Cardiac muscle cell (in vitro differentiated cells and primary cell): ENCODE results near the gene KRTAP5-11. TPM values are rescaled to one million over a fixed set of nuclear protein-coding genes. Genes with fewer than 3 reads are reported as not detected.
A peak's percentile ranks its signal among the peaks of the same experiment; 100 is the strongest.
"Not testable (repeated sequence)": the region's sequence is repeated elsewhere in the genome, so short reads cannot be mapped to it uniquely, and the experiment has no call there.

Source experiments
- DNase-seq, 2 donors: peaks; one replicate each; pipeline versions ENCODE4 v3.0.0 to v3.0.0-alpha.2; 2010 to 2017; ENCODE audit warnings: low read depth in 1 of 2, low spot score in 1 of 2
- H3K27ac ChIP-seq: fragments of 200-600 bp; sonication (generic); 2 replicates; pipeline ENCODE4 v1.5.1; 2016
- H3K27me3 ChIP-seq: fragments of 200-600 bp; sonication (generic); 2 replicates; pipeline ENCODE4 v1.6.0; 2016; ENCODE audit warnings: control low read depth
- H3K36me3 ChIP-seq: fragments of 200-600 bp; sonication (generic); 2 replicates; pipeline ENCODE4 v1.5.1; 2016; ENCODE audit warnings: control low read depth
- H3K4me1 ChIP-seq: fragments of 200-600 bp; sonication (generic); 2 replicates; pipeline ENCODE4 v1.8.1; 2017; ENCODE audit warnings: low read depth, mild to moderate bottlenecking, mixed run types
- H3K4me3 ChIP-seq: fragments of 200-600 bp; sonication (generic); 2 replicates; pipeline ENCODE4 v1.5.1; 2016; ENCODE audit warnings: mild to moderate bottlenecking
- H3K9me3 ChIP-seq: fragments of 200-600 bp; sonication (generic); 2 replicates; pipeline ENCODE4 v1.5.1; 2017; ENCODE audit warnings: low read depth, mild to moderate bottlenecking, control low read depth
- CTCF ChIP-seq: IDR thresholded peaks from 2 replicates; pipeline ENCODE4 v1.5.1; 2012; ENCODE audit warnings: low read depth, mild to moderate bottlenecking, low read length
- polyA plus RNA-seq: library from polyadenylated mRNA; unstranded; fragments of >200 nt; fragmentation: Nextera tagmentation; extraction: Ambion mirVana; gene quantifications from 2 replicates; pipeline ENCODE4 v1.2.1, GENCODE V29; 2016
- total RNA-seq: library from RNA; depleted of rRNA; stranded (reverse); fragments of >200 nt; gene quantifications from 2 replicates; pipeline ENCODE4 v1.2.3, GENCODE V29; 2016

KRTAP5-11 gene
- total and polyA plus RNA-seq, 2 experiments from 2014 or later: not detected

GRCh38 chr11:71606853-71607519, 24.3 kb upstream of the KRTAP5-11 start:
- DNase-seq, H3K4me1 ChIP-seq, H3K9me3 ChIP-seq, H3K36me3 ChIP-seq, H3K27ac ChIP-seq: not testable (repeated sequence)
- Histone ChIP-seq H3K4me3 (peak overlapping the region; percentile 9), H3K27me3 (peaks cover 42% of the 10 kb centered on the region)

GRCh38 chr11:71604798-71605488, 22.3 kb upstream of the KRTAP5-11 start:
- not testable (repeated sequence) for DNase-seq, H3K4me3 ChIP-seq, H3K9me3 ChIP-seq, H3K36me3 ChIP-seq, H3K4me1 ChIP-seq, H3K27ac ChIP-seq
- peaks cover 39% of the 10 kb centered on the region for H3K27me3 ChIP-seq
- peak; percentile 28 for TF ChIP-seq CTCF

GRCh38 chr11:71603221-71603620, 20.5 kb upstream of the KRTAP5-11 start:
- H3K9me3 ChIP-seq, H3K4me1 ChIP-seq, H3K36me3 ChIP-seq, H3K4me3 ChIP-seq, DNase-seq, H3K27ac ChIP-seq: not testable (repeated sequence)
- peaks cover 26% of the 10 kb centered on the region for H3K27me3 ChIP-seq

GRCh38 chr11:71589546-71589920, 6.9 kb upstream of the KRTAP5-11 start:
- not testable (repeated sequence) for H3K27ac ChIP-seq, H3K27me3 ChIP-seq, H3K9me3 ChIP-seq, H3K36me3 ChIP-seq, H3K4me1 ChIP-seq, H3K4me3 ChIP-seq, DNase-seq

GRCh38 chr11:71588822-71589545, 6.3 kb upstream of the KRTAP5-11 start:
- DNase-seq, H3K27ac ChIP-seq, H3K36me3 ChIP-seq: not testable (repeated sequence)

GRCh38 chr11:71588314-71588713, 5.6 kb upstream of the KRTAP5-11 start:
- H3K27me3 ChIP-seq: not testable (repeated sequence)

More at GRCh38 chr11:71588822-71589545, 6.3 kb upstream of the KRTAP5-11 start:
- not testable (repeated sequence) for H3K9me3 ChIP-seq, H3K4me1 ChIP-seq, H3K27me3 ChIP-seq, H3K4me3 ChIP-seq

GRCh38 chr11:71585673-71586072, 3.0 kb upstream of the KRTAP5-11 start:
- not testable (repeated sequence) for H3K4me3 ChIP-seq, DNase-seq, H3K27me3 ChIP-seq, H3K4me1 ChIP-seq, H3K27ac ChIP-seq, H3K9me3 ChIP-seq, H3K36me3 ChIP-seq

More at GRCh38 chr11:71588314-71588713, 5.6 kb upstream of the KRTAP5-11 start:
- H3K36me3 ChIP-seq, DNase-seq, H3K27ac ChIP-seq, H3K4me3 ChIP-seq, H3K9me3 ChIP-seq, H3K4me1 ChIP-seq: not testable (repeated sequence)

- not testable (repeated sequence) for H3K27me3 ChIP-seq, H3K9me3 ChIP-seq, H3K27ac ChIP-seq, H3K4me1 ChIP-seq, DNase-seq, H3K36me3 ChIP-seq, H3K4me3 ChIP-seq
Measured at GRCh38 chr11:71582969-71583368, 294 bp upstream of the KRTAP5-11 start.

GRCh38 chr11:71581826-71582225, 849 bp downstream of the KRTAP5-11 start:
- Histone ChIP-seq H3K4me3 (no peak overlapping the region), H3K27me3 (no peaks in the 10 kb centered on the region), H3K4me1 (peaks cover 6% of the 10 kb centered on the region), H3K9me3 (no peaks in the 10 kb centered on the region), H3K36me3 (no peaks in the 10 kb centered on the region), H3K27ac (no peak overlapping the region)
- no peak for DNase-seq
- no peak for TF ChIP-seq CTCF
